Stomach (tissue), 4 donors: ENCODE data around the gene BORCS6.
"Not testable (repeated sequence)": the region's sequence is repeated elsewhere in the genome, so short reads cannot be mapped to it uniquely, and the experiment has no call there.

ENCODE experiments used
- EP300 ChIP-seq: sonication (generic); formaldehyde crosslinking; IDR thresholded peaks from one replicate; pipeline ENCODE4 v1.6.1; 2017; ENCODE audit warnings: antibody characterized with exemption
- TF ChIP-seq, protein P1 (sequence below), 7 experiments: fragments of 450-650 bp in 4 of 7; fragments of 200-600 bp in 3 of 7; sonication (generic) in 3 of 7; IDR thresholded peaks; one replicate each; pipeline ENCODE4 v1.5.1; 2016 to 2019; ENCODE audit warnings: antibody characterized with exemption in 7 of 7, control low read depth in 2 of 7, mild to moderate bottlenecking in 1 of 7

DNA sequence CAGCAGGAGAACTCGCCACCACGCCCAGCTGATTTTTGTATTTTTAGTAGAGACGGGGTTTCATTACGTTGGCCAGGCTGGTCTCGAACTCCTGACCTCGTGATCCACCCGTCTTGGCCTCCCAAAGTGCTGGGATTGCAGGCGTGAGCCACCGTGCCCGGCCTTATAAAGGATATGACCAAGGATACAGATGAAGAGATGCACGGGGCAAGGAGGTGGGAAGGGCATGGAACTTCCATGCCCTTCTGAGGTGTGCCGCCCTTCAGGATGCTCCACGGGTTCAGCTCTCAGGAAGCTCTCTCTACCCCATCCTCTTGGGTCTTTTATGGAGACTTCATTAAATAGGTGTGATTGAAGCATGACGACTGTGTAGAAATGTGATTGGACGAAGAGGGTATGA, 24.0 kb upstream of the BORCS6 start:
- TF ChIP-seq EP300 = not testable (repeated sequence)
- TF ChIP-seq, protein P1, sequence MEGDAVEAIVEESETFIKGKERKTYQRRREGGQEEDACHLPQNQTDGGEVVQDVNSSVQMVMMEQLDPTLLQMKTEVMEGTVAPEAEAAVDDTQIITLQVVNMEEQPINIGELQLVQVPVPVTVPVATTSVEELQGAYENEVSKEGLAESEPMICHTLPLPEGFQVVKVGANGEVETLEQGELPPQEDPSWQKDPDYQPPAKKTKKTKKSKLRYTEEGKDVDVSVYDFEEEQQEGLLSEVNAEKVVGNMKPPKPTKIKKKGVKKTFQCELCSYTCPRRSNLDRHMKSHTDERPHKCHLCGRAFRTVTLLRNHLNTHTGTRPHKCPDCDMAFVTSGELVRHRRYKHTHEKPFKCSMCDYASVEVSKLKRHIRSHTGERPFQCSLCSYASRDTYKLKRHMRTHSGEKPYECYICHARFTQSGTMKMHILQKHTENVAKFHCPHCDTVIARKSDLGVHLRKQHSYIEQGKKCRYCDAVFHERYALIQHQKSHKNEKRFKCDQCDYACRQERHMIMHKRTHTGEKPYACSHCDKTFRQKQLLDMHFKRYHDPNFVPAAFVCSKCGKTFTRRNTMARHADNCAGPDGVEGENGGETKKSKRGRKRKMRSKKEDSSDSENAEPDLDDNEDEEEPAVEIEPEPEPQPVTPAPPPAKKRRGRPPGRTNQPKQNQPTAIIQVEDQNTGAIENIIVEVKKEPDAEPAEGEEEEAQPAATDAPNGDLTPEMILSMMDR (IDR thresholded peaks at IDR 0.05) = not testable (repeated sequence)
